ENCODE results near the gene SERINC1. TPM values are rescaled to one million over a fixed set of nuclear protein-coding genes. Genes with fewer than 3 reads are reported as not detected.

SERINC1 gene
- total and polyA plus RNA-seq, 9 of the 15 experiments (the other 6 are each of a cell fraction or from before 2014, with no cell fraction given): 28.8 to 64.6 (median 39.7) TPM

DNA sequence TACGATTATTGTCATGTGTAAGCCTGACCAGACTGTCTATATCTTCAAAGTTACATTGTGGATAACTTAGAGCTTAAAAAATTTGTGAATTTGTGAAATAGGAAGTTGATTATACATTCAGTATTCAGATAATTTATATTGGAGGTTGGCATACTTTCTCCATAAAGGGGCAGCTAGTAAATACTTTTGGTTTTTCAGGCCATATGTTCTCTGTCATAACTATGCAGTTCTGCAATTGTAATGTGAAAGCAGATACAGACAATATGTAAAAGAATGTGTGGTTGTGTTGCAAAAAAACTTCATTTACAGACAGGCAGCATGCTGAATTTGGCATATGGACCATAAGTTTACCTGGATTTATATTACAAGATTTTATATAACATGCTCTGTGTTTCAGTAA, 42.8 kb downstream of the SERINC1 start (continued):
- TF ChIP-seq, protein P1, sequence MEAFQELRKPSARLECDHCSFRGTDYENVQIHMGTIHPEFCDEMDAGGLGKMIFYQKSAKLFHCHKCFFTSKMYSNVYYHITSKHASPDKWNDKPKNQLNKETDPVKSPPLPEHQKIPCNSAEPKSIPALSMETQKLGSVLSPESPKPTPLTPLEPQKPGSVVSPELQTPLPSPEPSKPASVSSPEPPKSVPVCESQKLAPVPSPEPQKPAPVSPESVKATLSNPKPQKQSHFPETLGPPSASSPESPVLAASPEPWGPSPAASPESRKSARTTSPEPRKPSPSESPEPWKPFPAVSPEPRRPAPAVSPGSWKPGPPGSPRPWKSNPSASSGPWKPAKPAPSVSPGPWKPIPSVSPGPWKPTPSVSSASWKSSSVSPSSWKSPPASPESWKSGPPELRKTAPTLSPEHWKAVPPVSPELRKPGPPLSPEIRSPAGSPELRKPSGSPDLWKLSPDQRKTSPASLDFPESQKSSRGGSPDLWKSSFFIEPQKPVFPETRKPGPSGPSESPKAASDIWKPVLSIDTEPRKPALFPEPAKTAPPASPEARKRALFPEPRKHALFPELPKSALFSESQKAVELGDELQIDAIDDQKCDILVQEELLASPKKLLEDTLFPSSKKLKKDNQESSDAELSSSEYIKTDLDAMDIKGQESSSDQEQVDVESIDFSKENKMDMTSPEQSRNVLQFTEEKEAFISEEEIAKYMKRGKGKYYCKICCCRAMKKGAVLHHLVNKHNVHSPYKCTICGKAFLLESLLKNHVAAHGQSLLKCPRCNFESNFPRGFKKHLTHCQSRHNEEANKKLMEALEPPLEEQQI (IDR thresholded peaks at IDR 0.05): no peak
- TF ChIP-seq MAFK (IDR thresholded peaks at IDR 0.05; ENCODE audit: low read length): no peak
- TF ChIP-seq NFRKB (IDR thresholded peaks at IDR 0.05; ENCODE audit: low read depth): no peak
- no peak for TF ChIP-seq NFIX (CRISPR knock-in tag; IDR thresholded peaks at IDR 0.05; ENCODE audit: low read depth)

DNA sequence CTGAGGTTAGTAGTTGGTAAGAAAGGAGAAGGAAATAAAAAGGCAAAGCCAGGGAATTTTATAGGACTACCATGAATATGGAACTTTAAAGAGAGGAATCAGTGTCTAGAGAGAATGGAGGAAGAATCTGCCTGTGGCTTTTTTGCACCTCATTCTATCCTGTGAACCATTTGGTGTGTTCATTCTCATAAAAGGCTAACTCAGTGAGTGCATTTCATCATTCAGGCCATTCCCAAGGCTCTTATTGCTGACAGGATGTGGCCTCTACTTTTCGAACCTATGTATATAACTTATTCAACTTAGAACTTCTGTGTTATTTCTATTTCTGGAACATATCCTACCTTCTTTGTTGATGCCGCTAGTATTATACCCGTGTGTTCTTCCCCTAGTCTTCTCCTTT, 45.0 kb downstream of the SERINC1 start:
- BruUV-seq (replicated peaks): no TSS peak
- Histone ChIP-seq H2AFZ (ENCODE audit: low read depth, low read length) (no peak overlapping the region), H3K9me1 (ENCODE audit: control insufficient read depth, insufficient read depth, low read length) (no peaks in the 10 kb centered on the region), H4K20me1 (replicated peaks; ENCODE audit: control insufficient read depth, insufficient read depth, low read length) (no peaks in the 10 kb centered on the region), H3K9me3 (replicated peaks; ENCODE audit: control insufficient read depth, insufficient read depth, low read depth, low read length) (no peaks in the 10 kb centered on the region), H3K4me3 (no peak overlapping the region), H3K79me2 (ENCODE audit: control insufficient read depth, insufficient read depth, low read length) (no peaks in the 10 kb centered on the region), H3K27ac (ENCODE audit: extremely low read depth, low read depth, low read length) (no peak overlapping the region), H3K36me3 (ENCODE audit: control insufficient read depth, insufficient read depth, low read length) (peaks cover 87% of the 10 kb centered on the region), H3K4me1 (replicated peaks in 1 of 2; ENCODE audit: control insufficient read depth in 2 of 2, insufficient read depth in 2 of 2, low read length in 2 of 2) (no peaks in the 10 kb centered on the region; a peak in 1 of 5 replicates), H3K4me2 (ENCODE audit: insufficient read depth, low read length) (no peak overlapping the region), H3K27me3 (ENCODE audit: control insufficient read depth in 2 of 2, insufficient read depth in 2 of 2, low read length in 2 of 2) (no peaks in the 10 kb centered on the region), H3K9ac (ENCODE audit: insufficient read depth in 1 of 2, low read depth in 2 of 2, low read length in 2 of 2) (no peak overlapping the region)
- 72% methylated on average over 3 of the region's 3 CpGs for WGBS (ENCODE audit: insufficient coverage, low coverage, missing lambda C conversion rate)
- in situ Hi-C loops (cut with MboI): no loop called here
- ChIA-PET CTCF (ENCODE audit: low intra/inter-chr PET ratio) (no interaction called here), POLR2A (interaction anchor here (0.7 to 1.6 kb wide), 2 partner anchors 12 to 25 kb away, joined by 3 to 7 read pairs; no protein-coding TSS in a partner anchor)
- FAIRE-seq: no peak
- no peak for ATAC-seq
- DNase-seq (ENCODE audit: extremely low read depth in 1 of 4, low spot score in 3 of 4): no peak
- TF ChIP-seq, protein P2, sequence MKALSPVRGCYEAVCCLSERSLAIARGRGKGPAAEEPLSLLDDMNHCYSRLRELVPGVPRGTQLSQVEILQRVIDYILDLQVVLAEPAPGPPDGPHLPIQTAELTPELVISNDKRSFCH (CRISPR knock-in tag; IDR thresholded peaks at IDR 0.05): no peak
- TF ChIP-seq, protein P2 (tag; IDR thresholded peaks at IDR 0.05): no peak
- TF ChIP-seq RFX5 (IDR thresholded peaks at IDR 0.05; ENCODE audit: low read depth, low read length) (no peak), ZNF764 (CRISPR knock-in tag; IDR thresholded peaks at IDR 0.05; ENCODE audit: low read depth) (no peak), HNRNPH1 (optimal IDR thresholded peaks at IDR 0.05; ENCODE audit: low read depth, low read length) (no peak), TEAD1 (CRISPR knock-in tag; IDR thresholded peaks at IDR 0.05) (no peak), ZNF707 (CRISPR knock-in tag; conservative IDR thresholded peaks at IDR 0.05) (no peak), RHOXF2B (CRISPR knock-in tag; conservative IDR thresholded peaks at IDR 0.05) (no peak)
- TF ChIP-seq, protein P3, sequence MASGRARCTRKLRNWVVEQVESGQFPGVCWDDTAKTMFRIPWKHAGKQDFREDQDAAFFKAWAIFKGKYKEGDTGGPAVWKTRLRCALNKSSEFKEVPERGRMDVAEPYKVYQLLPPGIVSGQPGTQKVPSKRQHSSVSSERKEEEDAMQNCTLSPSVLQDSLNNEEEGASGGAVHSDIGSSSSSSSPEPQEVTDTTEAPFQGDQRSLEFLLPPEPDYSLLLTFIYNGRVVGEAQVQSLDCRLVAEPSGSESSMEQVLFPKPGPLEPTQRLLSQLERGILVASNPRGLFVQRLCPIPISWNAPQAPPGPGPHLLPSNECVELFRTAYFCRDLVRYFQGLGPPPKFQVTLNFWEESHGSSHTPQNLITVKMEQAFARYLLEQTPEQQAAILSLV (tag; IDR thresholded peaks at IDR 0.05): no peak
- intact Hi-C loops (cut with micrococcal nuclease): no loop called here
